ENCODE results near the gene DGKD. TPM values are rescaled to one million over a fixed set of nuclear protein-coding genes. Genes with fewer than 3 reads are reported as not detected.

Gene DGKD
- total and polyA plus RNA-seq, 9 of the 15 experiments (the other 6 are each of a cell fraction or from before 2014, with no cell fraction given) = 0.52 to 29.5 (median 10.6) TPM

DNA sequence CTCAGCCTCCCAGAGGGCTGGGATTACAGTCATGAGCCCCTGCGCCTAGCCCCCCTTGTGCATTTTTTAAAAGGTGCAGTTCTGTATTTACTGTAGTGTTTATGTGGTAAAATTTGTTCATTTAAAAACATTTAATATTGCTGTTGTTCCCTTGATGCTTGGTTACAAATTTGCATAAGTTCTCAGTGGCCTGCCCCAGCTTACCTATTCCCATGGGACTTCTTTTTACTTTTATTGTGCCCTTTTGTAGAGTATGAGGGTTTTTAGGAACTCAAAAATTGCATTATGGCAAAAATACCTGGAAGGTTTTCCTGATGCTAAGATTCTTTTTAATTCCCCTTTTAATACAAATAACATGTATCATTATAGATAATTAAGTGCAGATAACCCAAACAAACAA, 63.0 kb downstream of the DGKD start:
- intact Hi-C loops (cut with micrococcal nuclease) = no loop called here
- H3K4me2 ChIP-seq (ENCODE audit: insufficient read depth, low read length) = no peak overlapping the region

More for the DNA sequence above, 63.0 kb downstream of the DGKD start:
- Histone ChIP-seq H3K4me1 (replicated peaks in 1 of 2; ENCODE audit: control insufficient read depth in 2 of 2, insufficient read depth in 2 of 2, low read length in 2 of 2) (peaks cover 6 to 13% of the 10 kb centered on the region in 2 experiments; a peak in 4 of 5 replicates), H2AFZ (ENCODE audit: low read depth, low read length) (no peak overlapping the region), H3K79me2 (ENCODE audit: control insufficient read depth, insufficient read depth, low read length) (no peaks in the 10 kb centered on the region; the same call in 2 of the 3 replicates), H3K27me3 (ENCODE audit: control insufficient read depth in 2 of 2, insufficient read depth in 2 of 2, low read length in 2 of 2) (no peaks in the 10 kb centered on the region), H3K27ac (ENCODE audit: extremely low read depth, low read depth, low read length) (no peak overlapping the region), H3K4me3 (no peak overlapping the region), H4K20me1 (replicated peaks; ENCODE audit: control insufficient read depth, insufficient read depth, low read length) (no peaks in the 10 kb centered on the region), H3K36me3 (ENCODE audit: control insufficient read depth, insufficient read depth, low read length) (no peaks in the 10 kb centered on the region), H3K9ac (ENCODE audit: insufficient read depth in 1 of 2, low read depth in 2 of 2, low read length in 2 of 2) (no peak overlapping the region), H3K9me3 (replicated peaks; ENCODE audit: control insufficient read depth, insufficient read depth, low read depth, low read length) (no peaks in the 10 kb centered on the region), H3K9me1 (ENCODE audit: control insufficient read depth, insufficient read depth, low read length) (no peaks in the 10 kb centered on the region)
- no TSS peak for BruUV-seq (replicated peaks)
- POLR2A ChIA-PET = interaction anchor here (0.7 to 0.9 kb wide), 2 partner anchors 9 to 463 kb away, joined by 3 read pairs; no protein-coding TSS in a partner anchor
- FAIRE-seq (no peak), DNase-seq (ENCODE audit: extremely low read depth in 1 of 4, low spot score in 3 of 4) (no peak), ATAC-seq (no peak)
- CTCF ChIA-PET (ENCODE audit: low intra/inter-chr PET ratio) = no interaction called here
- 100% methylated on average over 1 of the region's 1 CpG for WGBS (ENCODE audit: insufficient coverage, low coverage, missing lambda C conversion rate)
- TF ChIP-seq, protein P1, sequence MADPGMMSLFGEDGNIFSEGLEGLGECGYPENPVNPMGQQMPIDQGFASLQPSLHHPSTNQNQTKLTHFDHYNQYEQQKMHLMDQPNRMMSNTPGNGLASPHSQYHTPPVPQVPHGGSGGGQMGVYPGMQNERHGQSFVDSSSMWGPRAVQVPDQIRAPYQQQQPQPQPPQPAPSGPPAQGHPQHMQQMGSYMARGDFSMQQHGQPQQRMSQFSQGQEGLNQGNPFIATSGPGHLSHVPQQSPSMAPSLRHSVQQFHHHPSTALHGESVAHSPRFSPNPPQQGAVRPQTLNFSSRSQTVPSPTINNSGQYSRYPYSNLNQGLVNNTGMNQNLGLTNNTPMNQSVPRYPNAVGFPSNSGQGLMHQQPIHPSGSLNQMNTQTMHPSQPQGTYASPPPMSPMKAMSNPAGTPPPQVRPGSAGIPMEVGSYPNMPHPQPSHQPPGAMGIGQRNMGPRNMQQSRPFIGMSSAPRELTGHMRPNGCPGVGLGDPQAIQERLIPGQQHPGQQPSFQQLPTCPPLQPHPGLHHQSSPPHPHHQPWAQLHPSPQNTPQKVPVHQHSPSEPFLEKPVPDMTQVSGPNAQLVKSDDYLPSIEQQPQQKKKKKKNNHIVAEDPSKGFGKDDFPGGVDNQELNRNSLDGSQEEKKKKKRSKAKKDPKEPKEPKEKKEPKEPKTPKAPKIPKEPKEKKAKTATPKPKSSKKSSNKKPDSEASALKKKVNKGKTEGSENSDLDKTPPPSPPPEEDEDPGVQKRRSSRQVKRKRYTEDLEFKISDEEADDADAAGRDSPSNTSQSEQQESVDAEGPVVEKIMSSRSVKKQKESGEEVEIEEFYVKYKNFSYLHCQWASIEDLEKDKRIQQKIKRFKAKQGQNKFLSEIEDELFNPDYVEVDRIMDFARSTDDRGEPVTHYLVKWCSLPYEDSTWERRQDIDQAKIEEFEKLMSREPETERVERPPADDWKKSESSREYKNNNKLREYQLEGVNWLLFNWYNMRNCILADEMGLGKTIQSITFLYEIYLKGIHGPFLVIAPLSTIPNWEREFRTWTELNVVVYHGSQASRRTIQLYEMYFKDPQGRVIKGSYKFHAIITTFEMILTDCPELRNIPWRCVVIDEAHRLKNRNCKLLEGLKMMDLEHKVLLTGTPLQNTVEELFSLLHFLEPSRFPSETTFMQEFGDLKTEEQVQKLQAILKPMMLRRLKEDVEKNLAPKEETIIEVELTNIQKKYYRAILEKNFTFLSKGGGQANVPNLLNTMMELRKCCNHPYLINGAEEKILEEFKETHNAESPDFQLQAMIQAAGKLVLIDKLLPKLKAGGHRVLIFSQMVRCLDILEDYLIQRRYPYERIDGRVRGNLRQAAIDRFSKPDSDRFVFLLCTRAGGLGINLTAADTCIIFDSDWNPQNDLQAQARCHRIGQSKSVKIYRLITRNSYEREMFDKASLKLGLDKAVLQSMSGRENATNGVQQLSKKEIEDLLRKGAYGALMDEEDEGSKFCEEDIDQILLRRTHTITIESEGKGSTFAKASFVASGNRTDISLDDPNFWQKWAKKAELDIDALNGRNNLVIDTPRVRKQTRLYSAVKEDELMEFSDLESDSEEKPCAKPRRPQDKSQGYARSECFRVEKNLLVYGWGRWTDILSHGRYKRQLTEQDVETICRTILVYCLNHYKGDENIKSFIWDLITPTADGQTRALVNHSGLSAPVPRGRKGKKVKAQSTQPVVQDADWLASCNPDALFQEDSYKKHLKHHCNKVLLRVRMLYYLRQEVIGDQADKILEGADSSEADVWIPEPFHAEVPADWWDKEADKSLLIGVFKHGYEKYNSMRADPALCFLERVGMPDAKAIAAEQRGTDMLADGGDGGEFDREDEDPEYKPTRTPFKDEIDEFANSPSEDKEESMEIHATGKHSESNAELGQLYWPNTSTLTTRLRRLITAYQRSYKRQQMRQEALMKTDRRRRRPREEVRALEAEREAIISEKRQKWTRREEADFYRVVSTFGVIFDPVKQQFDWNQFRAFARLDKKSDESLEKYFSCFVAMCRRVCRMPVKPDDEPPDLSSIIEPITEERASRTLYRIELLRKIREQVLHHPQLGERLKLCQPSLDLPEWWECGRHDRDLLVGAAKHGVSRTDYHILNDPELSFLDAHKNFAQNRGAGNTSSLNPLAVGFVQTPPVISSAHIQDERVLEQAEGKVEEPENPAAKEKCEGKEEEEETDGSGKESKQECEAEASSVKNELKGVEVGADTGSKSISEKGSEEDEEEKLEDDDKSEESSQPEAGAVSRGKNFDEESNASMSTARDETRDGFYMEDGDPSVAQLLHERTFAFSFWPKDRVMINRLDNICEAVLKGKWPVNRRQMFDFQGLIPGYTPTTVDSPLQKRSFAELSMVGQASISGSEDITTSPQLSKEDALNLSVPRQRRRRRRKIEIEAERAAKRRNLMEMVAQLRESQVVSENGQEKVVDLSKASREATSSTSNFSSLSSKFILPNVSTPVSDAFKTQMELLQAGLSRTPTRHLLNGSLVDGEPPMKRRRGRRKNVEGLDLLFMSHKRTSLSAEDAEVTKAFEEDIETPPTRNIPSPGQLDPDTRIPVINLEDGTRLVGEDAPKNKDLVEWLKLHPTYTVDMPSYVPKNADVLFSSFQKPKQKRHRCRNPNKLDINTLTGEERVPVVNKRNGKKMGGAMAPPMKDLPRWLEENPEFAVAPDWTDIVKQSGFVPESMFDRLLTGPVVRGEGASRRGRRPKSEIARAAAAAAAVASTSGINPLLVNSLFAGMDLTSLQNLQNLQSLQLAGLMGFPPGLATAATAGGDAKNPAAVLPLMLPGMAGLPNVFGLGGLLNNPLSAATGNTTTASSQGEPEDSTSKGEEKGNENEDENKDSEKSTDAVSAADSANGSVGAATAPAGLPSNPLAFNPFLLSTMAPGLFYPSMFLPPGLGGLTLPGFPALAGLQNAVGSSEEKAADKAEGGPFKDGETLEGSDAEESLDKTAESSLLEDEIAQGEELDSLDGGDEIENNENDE (IDR thresholded peaks at IDR 0.05; ENCODE audit: low read depth, low read length) = no peak
- no peak for TF ChIP-seq GATAD2A (IDR thresholded peaks at IDR 0.05)
- TF ChIP-seq, protein P2, sequence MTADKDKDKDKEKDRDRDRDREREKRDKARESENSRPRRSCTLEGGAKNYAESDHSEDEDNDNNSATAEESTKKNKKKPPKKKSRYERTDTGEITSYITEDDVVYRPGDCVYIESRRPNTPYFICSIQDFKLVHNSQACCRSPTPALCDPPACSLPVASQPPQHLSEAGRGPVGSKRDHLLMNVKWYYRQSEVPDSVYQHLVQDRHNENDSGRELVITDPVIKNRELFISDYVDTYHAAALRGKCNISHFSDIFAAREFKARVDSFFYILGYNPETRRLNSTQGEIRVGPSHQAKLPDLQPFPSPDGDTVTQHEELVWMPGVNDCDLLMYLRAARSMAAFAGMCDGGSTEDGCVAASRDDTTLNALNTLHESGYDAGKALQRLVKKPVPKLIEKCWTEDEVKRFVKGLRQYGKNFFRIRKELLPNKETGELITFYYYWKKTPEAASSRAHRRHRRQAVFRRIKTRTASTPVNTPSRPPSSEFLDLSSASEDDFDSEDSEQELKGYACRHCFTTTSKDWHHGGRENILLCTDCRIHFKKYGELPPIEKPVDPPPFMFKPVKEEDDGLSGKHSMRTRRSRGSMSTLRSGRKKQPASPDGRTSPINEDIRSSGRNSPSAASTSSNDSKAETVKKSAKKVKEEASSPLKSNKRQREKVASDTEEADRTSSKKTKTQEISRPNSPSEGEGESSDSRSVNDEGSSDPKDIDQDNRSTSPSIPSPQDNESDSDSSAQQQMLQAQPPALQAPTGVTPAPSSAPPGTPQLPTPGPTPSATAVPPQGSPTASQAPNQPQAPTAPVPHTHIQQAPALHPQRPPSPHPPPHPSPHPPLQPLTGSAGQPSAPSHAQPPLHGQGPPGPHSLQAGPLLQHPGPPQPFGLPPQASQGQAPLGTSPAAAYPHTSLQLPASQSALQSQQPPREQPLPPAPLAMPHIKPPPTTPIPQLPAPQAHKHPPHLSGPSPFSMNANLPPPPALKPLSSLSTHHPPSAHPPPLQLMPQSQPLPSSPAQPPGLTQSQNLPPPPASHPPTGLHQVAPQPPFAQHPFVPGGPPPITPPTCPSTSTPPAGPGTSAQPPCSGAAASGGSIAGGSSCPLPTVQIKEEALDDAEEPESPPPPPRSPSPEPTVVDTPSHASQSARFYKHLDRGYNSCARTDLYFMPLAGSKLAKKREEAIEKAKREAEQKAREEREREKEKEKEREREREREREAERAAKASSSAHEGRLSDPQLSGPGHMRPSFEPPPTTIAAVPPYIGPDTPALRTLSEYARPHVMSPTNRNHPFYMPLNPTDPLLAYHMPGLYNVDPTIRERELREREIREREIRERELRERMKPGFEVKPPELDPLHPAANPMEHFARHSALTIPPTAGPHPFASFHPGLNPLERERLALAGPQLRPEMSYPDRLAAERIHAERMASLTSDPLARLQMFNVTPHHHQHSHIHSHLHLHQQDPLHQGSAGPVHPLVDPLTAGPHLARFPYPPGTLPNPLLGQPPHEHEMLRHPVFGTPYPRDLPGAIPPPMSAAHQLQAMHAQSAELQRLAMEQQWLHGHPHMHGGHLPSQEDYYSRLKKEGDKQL (CRISPR knock-in tag; IDR thresholded peaks at IDR 0.05; ENCODE audit: borderline replicate concordance) = no peak
- no peak for TF ChIP-seq NR2C1 (IDR thresholded peaks at IDR 0.05)
- TF ChIP-seq NR2C1 (tag; IDR thresholded peaks at IDR 0.05) = no peak
- in situ Hi-C loops (cut with MboI) = no loop called here
